Stimulated activated CD4-positive, alpha-beta T cell treated with anti-CD3 and anti-CD28 coated beads, Interleukin-1b, Interleukin-23, amount 100 ng/mL, for 48 hours (primary cell): ENCODE results near the gene HSPA1B.
"Not testable (repeated sequence)": the region's sequence is repeated elsewhere in the genome, so short reads cannot be mapped to it uniquely, and the experiment has no call there.

Experiments
- DNase-seq: peaks from one replicate; pipeline ENCODE4 v3.0.0-alpha.2; 2020

The HSPA1B gene

GRCh38 chr6:31799781-31800180, 27.8 kb upstream of the HSPA1B start:
- no peak for DNase-seq

- DNase-seq, result not testable (repeated sequence)
Observed at GRCh38 chr6:31801031-31801927, 26.3 kb upstream of the HSPA1B start.

- DNase-seq, result no peak
Observed at GRCh38 chr6:31805939-31806469, 21.5 kb upstream of the HSPA1B start.

GRCh38 chr6:31806470-31807272, 20.9 kb upstream of the HSPA1B start, which contains the start of gene LSM2:
Gene LSM2 (minus strand): TSS chr6:31806966. CDS start chr6:31806757, 209 bp downstream.
- peak; percentile 97 for DNase-seq

- DNase-seq, result not testable (repeated sequence)
Observed at GRCh38 chr6:31808599-31808998, 18.9 kb upstream of the HSPA1B start.

- no peak for DNase-seq
Observed at GRCh38 chr6:31811645-31812044, 15.9 kb upstream of the HSPA1B start.

GRCh38 chr6:31813465-31813849, 14.1 kb upstream of the HSPA1B start:
- no peak for DNase-seq

GRCh38 chr6:31814677-31815024, 12.9 kb upstream of the HSPA1B start:
- peak; percentile 75 for DNase-seq

GRCh38 chr6:31815025-31815838, 12.3 kb upstream of the HSPA1B start, which contains the start of the genes HSPA1A and HSPA1L:
Gene HSPA1A (plus strand): TSS chr6:31815543. CDS start chr6:31815757, 214 bp downstream.
Gene HSPA1L (minus strand): TSS chr6:31815283. CDS start chr6:31811972, 3,311 bp downstream.
- DNase-seq, result peak; percentile 69

- DNase-seq, result not testable (repeated sequence)
Observed at GRCh38 chr6:31817133-31817928, 10.2 kb upstream of the HSPA1B start.

- DNase-seq, result not testable (repeated sequence)
Observed at GRCh38 chr6:31817929-31818511, 9.5 kb upstream of the HSPA1B start.

- no peak for DNase-seq
Observed at GRCh38 chr6:31819871-31820299, 7.7 kb upstream of the HSPA1B start.

- not testable (repeated sequence) for DNase-seq
Observed at GRCh38 chr6:31820399-31820798, 7.1 kb upstream of the HSPA1B start.

GRCh38 chr6:31821301-31822035, 6.1 kb upstream of the HSPA1B start:
- DNase-seq, result peak; percentile 69

GRCh38 chr6:31822036-31822821, 5.3 kb upstream of the HSPA1B start:
- peak; percentile 71 for DNase-seq

- DNase-seq, result not testable (repeated sequence)
Observed at GRCh38 chr6:31823592-31824196, 3.8 kb upstream of the HSPA1B start.

GRCh38 chr6:31825553-31825952, 2.0 kb upstream of the HSPA1B start:
- no peak for DNase-seq

- peak; percentile 44 for DNase-seq
Observed at GRCh38 chr6:31826793-31827285, 699 bp upstream of the HSPA1B start.
